NCI-H2196 treated with DMSO at 0.1 percent for 48 hours (cell line): Measurements from ENCODE around the gene CHST11.
A peak's percentile ranks its signal among the peaks of the same experiment; 100 is the strongest.

ENCODE experiments used
- DNase-seq: peaks from one replicate; lab custom pipeline; 2025; ENCODE audit not compliant: unreplicated experiment; lab: John Stamatoyannopoulos, UW

The CHST11 gene

GRCh38 chr12:104427547-104427938 is 29.2 kb upstream of the CHST11 start:
- DNase-seq, result no peak

- no peak for DNase-seq
These were observed 23.7 kb upstream of the CHST11 start for GRCh38 chr12:104433061-104433460.

GRCh38 chr12:104434129-104434528 is 22.6 kb upstream of the CHST11 start:
- DNase-seq, result no peak

GRCh38 chr12:104435175-104435574 is 21.6 kb upstream of the CHST11 start:
- DNase-seq, result no peak

- DNase-seq, result no peak
These were observed 21.0 kb upstream of the CHST11 start for GRCh38 chr12:104435765-104436164.

GRCh38 chr12:104436790-104437189 is 20.0 kb upstream of the CHST11 start:
- DNase-seq, result no peak

- DNase-seq, result no peak
These were observed 18.6 kb upstream of the CHST11 start for GRCh38 chr12:104438134-104438533.

GRCh38 chr12:104439137-104439536 is 17.6 kb upstream of the CHST11 start:
- DNase-seq, result no peak

- DNase-seq, result no peak
These were observed 13.7 kb upstream of the CHST11 start for GRCh38 chr12:104443008-104443407.

- no peak for DNase-seq
These were observed 9.9 kb upstream of the CHST11 start for GRCh38 chr12:104446646-104447421.

GRCh38 chr12:104448031-104448430 is 8.7 kb upstream of the CHST11 start:
- DNase-seq, result no peak

GRCh38 chr12:104448451-104448850 is 8.3 kb upstream of the CHST11 start:
- no peak for DNase-seq

- DNase-seq, result no peak
These were observed 6.0 kb upstream of the CHST11 start for GRCh38 chr12:104450700-104451099.

- no peak for DNase-seq
These were observed 4.7 kb upstream of the CHST11 start for GRCh38 chr12:104452087-104452486.

- DNase-seq, result no peak
These were observed 3.6 kb upstream of the CHST11 start for GRCh38 chr12:104453133-104453532.

GRCh38 chr12:104454997-104455396 is 1.8 kb upstream of the CHST11 start:
- no peak for DNase-seq

- DNase-seq, result no peak
These were observed 951 bp upstream of the CHST11 start for GRCh38 chr12:104455578-104456416.

GRCh38 chr12:104456950-104457745 is 400 bp downstream of the CHST11 start:
- DNase-seq, result peak; percentile 10

- DNase-seq, result no peak
These were observed 1.3 kb downstream of the CHST11 start for GRCh38 chr12:104457746-104458693.

GRCh38 chr12:104458694-104459367 is 2.1 kb downstream of the CHST11 start:
- no peak for DNase-seq
